NOMO-1 treated with DMSO at 0.1 percent for 48 hours (cell line): ENCODE results near the gene AP3M1.

Experiments
- DNase-seq: peaks from one replicate; lab custom pipeline; 2025; ENCODE audit not compliant: unreplicated experiment; lab: John Stamatoyannopoulos, UW

Gene AP3M1

DNA sequence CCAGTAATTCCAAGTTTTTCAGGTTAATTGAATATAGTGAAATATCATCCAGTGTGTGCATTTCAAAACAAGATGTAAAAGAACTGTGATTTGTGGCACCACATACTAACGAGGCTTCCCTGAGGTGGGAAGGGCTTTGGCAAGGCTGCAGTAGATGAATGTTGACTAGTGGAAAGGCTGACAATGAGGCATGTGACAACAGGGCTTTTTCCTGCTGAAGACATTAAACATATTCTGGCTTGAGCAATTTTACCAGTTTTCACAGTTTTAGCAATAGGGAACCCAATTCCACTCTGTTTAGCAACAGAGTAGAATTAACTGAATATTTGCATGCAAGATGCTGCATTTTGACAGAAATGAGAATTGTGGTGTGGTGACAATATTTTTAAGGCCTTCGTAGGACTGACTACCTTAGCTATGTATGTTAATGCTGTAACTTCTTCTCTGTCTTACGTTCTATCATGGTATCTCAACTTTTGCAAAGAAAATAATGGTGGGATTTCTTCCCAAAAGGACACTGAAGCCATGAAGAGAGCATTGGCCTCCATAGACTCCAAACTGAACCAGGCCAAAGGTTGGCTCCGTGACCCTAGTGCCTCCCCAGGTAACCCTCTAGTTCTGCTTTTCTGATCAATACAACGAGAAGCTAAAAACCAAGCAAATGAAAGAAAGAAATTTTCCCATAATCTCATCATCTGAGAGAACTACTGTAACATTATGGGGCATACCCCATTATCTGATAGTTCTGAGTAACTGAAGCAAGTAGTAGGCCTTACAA is 68.5 kb downstream of the AP3M1 start:
- no peak for DNase-seq

DNA sequence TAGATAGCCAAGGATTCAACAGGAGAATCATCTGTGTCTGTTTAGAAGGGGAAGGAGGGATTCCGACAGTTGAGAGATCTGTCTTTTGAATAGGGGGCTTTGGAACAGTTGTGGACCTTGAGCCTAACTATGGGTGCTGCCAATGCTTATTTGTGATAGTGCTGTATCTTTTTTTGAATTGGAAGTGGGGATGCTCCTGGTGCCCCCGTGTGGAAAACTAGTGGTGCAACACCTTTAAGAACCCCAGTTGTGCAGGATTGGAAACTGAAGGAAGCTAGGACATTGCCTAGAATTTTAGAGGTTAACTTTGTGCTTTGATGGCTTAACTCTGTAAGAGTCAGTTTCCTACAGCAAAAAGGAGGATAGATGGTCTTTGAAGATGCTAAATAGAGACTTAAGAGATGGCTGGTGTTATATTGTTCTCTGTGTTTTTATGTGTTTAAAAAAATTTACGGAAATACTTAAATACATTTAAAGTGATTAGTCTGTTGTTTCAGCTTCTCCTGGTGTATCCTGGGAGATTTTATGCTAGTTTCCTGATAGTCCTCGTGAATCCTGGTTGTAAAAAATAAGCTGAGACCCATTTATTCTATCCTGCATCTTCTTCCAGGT is 69.3 kb downstream of the AP3M1 start:
- peak; percentile 49 for DNase-seq

- DNase-seq: peak; percentile 10
Observed at GRCh38 chr10:74079936-74080590, 70.6 kb downstream of the AP3M1 start.

- DNase-seq: no peak
Observed at GRCh38 chr10:74079028-74079935, 71.3 kb downstream of the AP3M1 start.

- peak; percentile 59 for DNase-seq
Observed at GRCh38 chr10:74078037-74078436, 72.6 kb downstream of the AP3M1 start.

DNA sequence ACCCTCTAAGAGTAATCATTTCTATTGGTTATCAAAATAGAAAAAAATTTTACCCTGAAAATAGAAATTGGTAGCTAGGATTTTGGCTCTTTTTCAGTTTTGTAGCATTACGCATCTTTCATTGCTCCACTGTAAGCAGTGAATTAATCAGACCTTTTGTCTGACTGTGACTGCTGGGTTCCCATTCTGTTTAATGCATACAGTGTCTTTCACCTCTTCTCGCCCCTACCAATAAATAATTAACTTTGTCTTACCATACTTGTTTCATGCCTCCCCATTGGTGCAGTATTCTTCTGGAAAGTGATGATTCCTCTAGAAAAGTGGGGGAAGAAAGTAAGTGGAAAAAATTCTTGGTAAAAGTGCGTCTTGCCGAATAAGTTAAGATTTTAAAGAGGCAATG is 73.2 kb downstream of the AP3M1 start:
- no peak for DNase-seq

GRCh38 chr10:74076961-74077360 is 73.7 kb downstream of the AP3M1 start:
- DNase-seq: no peak

DNA sequence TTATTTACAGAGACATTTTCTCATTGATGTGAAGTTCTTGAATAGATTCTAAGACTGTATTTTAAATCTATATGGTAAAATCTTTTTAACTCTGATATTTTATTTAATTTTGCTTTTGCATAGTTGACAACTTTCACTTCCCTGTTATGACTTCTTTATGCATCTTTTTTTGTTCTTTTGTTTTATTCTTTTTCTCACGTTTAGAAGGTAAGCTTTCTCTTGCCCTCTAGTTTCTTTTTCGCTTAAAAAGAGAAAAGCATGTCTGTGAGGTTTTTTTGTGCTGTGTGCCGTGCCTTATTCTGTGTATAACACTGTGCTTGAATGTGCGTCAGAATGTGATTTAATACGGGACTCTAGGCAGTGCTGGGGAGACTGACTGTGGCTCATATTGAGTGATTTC is 74.7 kb downstream of the AP3M1 start:
- DNase-seq: no peak

- DNase-seq: no peak
Observed at GRCh38 chr10:74072503-74072902, 78.1 kb downstream of the AP3M1 start.

DNA sequence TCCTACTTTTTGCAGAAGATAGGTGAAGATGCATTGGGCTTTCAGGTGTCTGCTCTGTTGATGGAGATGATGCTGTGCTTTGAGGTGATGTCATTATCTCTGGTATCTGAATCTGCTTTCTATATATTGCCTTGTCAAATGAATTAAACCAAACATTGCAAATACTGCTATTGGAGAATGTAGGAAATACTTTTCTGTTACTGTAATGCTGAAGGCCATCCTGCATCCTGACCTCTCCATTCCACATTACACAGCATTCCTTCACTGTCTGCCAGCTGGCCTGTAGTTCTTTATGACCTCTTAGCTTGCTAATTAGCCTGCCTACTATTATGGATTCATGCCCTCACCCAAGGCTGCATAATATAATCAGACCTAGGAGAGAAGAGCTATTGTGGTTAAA is 79.5 kb downstream of the AP3M1 start:
- no peak for DNase-seq
